Fibroblast of lung (primary cell): ENCODE data around the gene GPD1L.

ENCODE experiments used
- CTCF ChIP-seq, 2 donors: IDR thresholded peaks in 1 of 2; conservative IDR thresholded peaks in 1 of 2; 1 replicate in 1 of 2; 2 replicates in 1 of 2; pipeline ENCODE4 v1.5.1; 2011 to 2012; ENCODE audit warnings: low read length in 2 of 2, control low read depth in 1 of 2, inconsistent platforms in 1 of 2, low read depth in 1 of 2, mild to moderate bottlenecking in 1 of 2
- EZH2 ChIP-seq: IDR thresholded peaks from 2 replicates; pipeline ENCODE4 v1.5.1; 2012; ENCODE audit warnings: low read length, control low read depth, mild to moderate bottlenecking; ENCODE audit errors: missing control alignments

- TF ChIP-seq CTCF (conservative IDR thresholded peaks at IDR 0.05 in 1 of 2, IDR thresholded peaks at IDR 0.05 in 1 of 2; ENCODE audit: low read depth in 1 of 2, low read length in 2 of 2): no peak
- no peak for TF ChIP-seq EZH2
Observed at GRCh38 chr3:32129832-32130231, 23.4 kb downstream of the GPD1L start.
